DMS53 treated with DMSO at 0.1 percent for 48 hours (cell line): ENCODE measurements around the gene TRAPPC10.
"Not testable (repeated sequence)": the region's sequence is repeated elsewhere in the genome, so short reads cannot be mapped to it uniquely, and the experiment has no call there.

ENCODE experiments used
- DNase-seq: peaks from one replicate; lab custom pipeline; 2025; ENCODE audit not compliant: unreplicated experiment; lab: John Stamatoyannopoulos, UW

Gene TRAPPC10

GRCh38 chr21:44139787-44140551 is 127.9 kb downstream of the TRAPPC10 start:
- DNase-seq = not testable (repeated sequence)

- not testable (repeated sequence) for DNase-seq
Measured at GRCh38 chr21:44140552-44140932, 128.4 kb downstream of the TRAPPC10 start.

GRCh38 chr21:44142470-44142869 is 130.4 kb downstream of the TRAPPC10 start:
- DNase-seq = not testable (repeated sequence)

GRCh38 chr21:44143380-44143779 is 131.3 kb downstream of the TRAPPC10 start:
- not testable (repeated sequence) for DNase-seq

DNA sequence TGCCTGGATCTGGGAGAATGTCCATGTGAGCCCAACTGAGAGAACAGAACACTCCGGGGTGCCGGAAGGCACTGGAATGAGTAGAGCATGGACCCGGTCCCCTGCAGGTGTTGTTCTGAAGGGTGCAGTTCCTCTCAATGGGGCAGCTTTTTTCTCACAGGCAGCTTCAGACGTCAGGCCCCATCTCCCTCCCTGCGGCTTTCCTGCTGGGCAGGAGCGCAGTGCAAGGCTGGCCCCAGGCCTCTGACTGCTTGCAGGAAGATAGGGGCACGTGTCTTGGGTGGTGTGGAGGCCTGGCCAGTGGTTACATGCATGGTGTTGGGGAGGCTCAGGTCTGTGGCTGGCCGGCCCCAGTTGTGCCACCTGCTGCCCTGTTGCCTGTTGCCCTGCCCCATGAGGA is 131.9 kb downstream of the TRAPPC10 start:
- not testable (repeated sequence) for DNase-seq

GRCh38 chr21:44144784-44145602 is 132.9 kb downstream of the TRAPPC10 start:
- DNase-seq = not testable (repeated sequence)

GRCh38 chr21:44145616-44146015 is 133.5 kb downstream of the TRAPPC10 start:
- DNase-seq = not testable (repeated sequence)

GRCh38 chr21:44147108-44147507 is 135.0 kb downstream of the TRAPPC10 start:
- DNase-seq = not testable (repeated sequence)

DNA sequence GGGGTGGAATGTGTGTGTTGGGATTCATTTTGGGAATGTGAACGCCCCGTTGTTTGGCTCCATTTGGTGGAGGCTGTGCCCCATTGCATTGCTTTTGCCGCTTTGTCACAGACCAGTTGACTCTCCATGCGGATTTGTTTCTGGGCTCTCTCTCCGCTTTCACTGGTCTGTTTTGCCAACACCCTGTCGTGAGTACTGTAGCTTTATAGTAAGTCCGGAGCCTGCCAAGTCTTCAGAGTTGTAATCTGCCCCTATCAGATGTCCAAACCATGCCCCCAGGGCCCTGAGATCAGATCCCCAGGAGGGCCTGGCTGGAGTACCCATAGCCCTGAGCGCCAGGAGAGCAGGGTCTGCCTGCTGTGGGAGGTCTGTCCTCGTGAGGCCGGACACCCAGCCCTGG is 138.1 kb downstream of the TRAPPC10 start:
- DNase-seq = not testable (repeated sequence)

GRCh38 chr21:44153214-44153888 is 141.2 kb downstream of the TRAPPC10 start:
- DNase-seq = not testable (repeated sequence)

DNA sequence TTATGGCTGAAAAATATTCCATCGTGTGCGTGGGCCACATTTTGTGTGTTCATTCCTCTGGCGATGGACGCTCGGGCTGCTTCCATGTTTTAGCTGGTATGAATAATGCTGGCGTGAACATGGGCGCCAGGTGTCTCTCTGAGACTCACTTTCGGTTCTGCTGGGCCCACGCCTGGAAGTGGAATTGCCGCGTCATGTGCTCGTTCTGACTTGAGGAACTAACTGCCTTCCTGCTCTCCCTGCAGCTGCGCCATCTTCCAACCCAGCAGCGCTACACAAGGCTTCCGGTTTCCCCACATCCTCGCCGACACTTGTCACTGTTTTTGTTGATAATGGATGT is 141.8 kb downstream of the TRAPPC10 start:
- not testable (repeated sequence) for DNase-seq

DNA sequence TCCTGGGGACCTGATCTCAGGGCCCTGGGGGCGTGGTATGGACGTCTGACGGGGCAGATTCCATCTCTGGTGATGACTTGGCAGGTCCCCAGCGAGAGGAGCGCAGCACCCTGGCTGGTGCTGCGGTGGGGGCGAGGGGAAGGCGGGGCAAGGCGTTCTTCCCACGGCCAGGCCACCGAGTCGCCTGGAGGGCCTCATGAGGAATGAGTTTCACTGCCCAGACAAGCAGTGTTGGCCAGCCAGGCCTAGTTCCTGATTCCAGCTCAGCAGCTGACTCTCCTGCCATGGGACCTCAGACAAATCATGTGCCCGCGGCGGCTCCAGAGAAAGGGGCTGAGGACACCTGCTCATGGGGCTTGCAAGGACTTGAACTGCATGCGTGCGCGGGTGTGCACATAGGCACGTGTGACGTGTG is 142.7 kb downstream of the TRAPPC10 start:
- DNase-seq = not testable (repeated sequence)

- not testable (repeated sequence) for DNase-seq
Measured at GRCh38 chr21:44155231-44155993, 143.3 kb downstream of the TRAPPC10 start.

DNA sequence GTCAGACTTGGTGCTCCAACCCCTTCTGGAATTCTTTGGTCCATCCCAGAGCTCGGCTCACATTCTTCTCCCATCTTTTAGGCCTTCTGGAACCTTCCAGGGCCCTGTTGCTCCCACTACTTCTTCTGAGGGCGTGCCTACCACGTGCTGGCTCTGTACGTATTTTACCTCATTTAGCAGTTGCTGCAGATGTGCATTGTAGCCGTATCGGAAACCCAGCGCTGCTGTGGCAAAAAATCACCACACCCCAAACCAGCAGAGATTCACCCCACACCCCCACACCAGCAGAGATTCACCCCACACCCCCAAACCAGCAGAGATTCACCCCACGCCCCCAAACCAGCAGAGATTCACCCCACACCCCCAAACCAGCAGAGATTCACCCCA is 143.9 kb downstream of the TRAPPC10 start:
- DNase-seq = not testable (repeated sequence)
